ENCODE measurements around the gene GDF9. TPM values are rescaled to one million over a fixed set of nuclear protein-coding genes. Genes with fewer than 3 reads are reported as not detected.

GDF9 gene
- total RNA-seq, 1 experiment from 2014 or later, result 0.59 TPM

DNA sequence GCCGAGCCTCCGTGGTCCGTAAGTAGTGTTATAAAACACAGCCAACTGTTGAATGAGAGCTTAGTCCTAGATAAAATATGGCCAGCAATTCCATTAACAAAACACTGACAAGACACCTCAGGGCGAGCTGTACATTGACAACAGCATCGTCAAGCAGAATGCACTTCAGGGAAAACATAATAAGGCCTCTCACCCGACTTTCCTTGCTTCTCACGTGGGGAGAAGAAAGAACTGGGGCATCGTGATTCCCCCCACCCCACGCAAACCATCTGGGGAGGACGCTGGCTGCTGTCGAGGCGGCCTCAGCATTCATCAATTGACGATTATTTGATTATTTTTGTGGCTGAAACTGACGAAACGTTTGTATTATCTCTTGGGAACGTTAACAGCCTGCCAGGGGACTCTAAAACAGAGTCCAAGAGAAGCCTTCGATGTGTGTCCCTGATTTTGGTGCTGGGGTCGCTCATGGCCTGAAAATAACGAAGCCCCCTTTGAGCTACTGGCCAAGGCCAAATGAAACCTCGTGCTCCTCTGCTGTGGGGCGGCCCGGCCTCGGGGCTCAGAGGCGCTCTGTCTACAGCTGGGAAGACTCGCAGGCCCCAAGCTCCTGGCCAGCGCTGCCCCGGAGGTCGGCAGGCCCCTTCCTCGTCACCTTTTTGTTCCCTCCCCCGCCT lies 464 bp downstream of the GDF9 start:
- no peak for DNase-seq
- Histone ChIP-seq H3K4me3 (ENCODE audit: low read depth, low read length) (peak overlapping the region; percentile 28), H3K4me1 (peaks cover 12% of the 10 kb centered on the region), H3K9me3 (no peaks in the 10 kb centered on the region), H3K36me3 (ENCODE audit: control insufficient read depth, insufficient read depth, low read length) (peaks cover 3% of the 10 kb centered on the region; the same call in 1 of the 2 replicates), H3K27me3 (replicated peaks; ENCODE audit: control insufficient read depth, insufficient read depth, low read length) (no peaks in the 10 kb centered on the region)
- no peaks in the 10 kb centered on the region for H3K9me3 Mint-ChIP-seq (ENCODE audit: unreplicated experiment)
- TSS peak; percentile 86 for BruUV-seq (replicated peaks)
- no peaks in the 10 kb centered on the region for H3K27me3 Mint-ChIP-seq (ENCODE audit: insufficient read depth, unreplicated experiment)
- TF ChIP-seq, protein P1, sequence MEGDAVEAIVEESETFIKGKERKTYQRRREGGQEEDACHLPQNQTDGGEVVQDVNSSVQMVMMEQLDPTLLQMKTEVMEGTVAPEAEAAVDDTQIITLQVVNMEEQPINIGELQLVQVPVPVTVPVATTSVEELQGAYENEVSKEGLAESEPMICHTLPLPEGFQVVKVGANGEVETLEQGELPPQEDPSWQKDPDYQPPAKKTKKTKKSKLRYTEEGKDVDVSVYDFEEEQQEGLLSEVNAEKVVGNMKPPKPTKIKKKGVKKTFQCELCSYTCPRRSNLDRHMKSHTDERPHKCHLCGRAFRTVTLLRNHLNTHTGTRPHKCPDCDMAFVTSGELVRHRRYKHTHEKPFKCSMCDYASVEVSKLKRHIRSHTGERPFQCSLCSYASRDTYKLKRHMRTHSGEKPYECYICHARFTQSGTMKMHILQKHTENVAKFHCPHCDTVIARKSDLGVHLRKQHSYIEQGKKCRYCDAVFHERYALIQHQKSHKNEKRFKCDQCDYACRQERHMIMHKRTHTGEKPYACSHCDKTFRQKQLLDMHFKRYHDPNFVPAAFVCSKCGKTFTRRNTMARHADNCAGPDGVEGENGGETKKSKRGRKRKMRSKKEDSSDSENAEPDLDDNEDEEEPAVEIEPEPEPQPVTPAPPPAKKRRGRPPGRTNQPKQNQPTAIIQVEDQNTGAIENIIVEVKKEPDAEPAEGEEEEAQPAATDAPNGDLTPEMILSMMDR (IDR thresholded peaks at IDR 0.05; ENCODE audit: insufficient read depth in 1 of 2, low read depth in 1 of 2, low read length in 1 of 2, severe bottlenecking in 1 of 2, unreplicated experiment in 1 of 2), result no peak
- POLR2A ChIA-PET, result interaction anchor here (0.6 to 1.9 kb wide), 10 partner anchors 17 to 96 kb away, joined by 3 to 7 read pairs (median 4); partner anchors contain the start of gene SHROOM1
- intact Hi-C loops (cut with micrococcal nuclease; ENCODE audit: unreplicated experiment), result loop anchor here (1.0 to 2.0 kb wide), 5 partner anchors 17 to 111 kb away; partner anchors contain the start of gene SHROOM1
- peaks cover 48% of the 10 kb centered on the region for H3K36me3 Mint-ChIP-seq (ENCODE audit: insufficient read depth, unreplicated experiment)
- CTCF ChIA-PET, result interaction anchor here (0.7 to 2.5 kb wide), 8 partner anchors 17 to 128 kb away, joined by 4 to 17 read pairs (median 10); partner anchors contain the start of genes KIF3A and SHROOM1
- peak overlapping the region; percentile 98 for H3K27ac Mint-ChIP-seq (ENCODE audit: unreplicated experiment)
- no peaks in the 10 kb centered on the region for H3K4me1 Mint-ChIP-seq (ENCODE audit: low read depth, unreplicated experiment)
- H3K4me3 Mint-ChIP-seq (ENCODE audit: unreplicated experiment), result peak overlapping the region; percentile 91

DNA sequence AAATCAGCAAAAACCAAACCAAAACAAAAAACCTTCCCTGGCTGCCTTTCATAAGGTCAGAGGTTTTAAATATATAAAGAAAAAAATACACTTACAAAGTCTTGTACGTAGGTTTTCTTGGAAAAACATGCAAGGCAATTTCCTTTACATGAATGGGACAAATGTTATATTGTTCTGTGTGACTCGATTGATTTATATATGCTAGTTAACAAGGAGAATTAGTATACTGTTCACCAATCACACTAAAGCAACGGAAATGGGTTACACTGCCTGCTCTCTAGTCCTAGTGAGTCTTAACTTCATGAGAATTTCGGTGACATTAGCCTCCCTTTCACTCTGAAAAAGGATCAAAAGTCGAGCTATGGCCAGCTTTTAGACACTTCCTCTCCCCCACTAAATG lies 5.5 kb downstream of the GDF9 start:
- no peak overlapping the region for H3K4me3 ChIP-seq (ENCODE audit: low read depth, low read length)
- POLR2A ChIA-PET, result no interaction called here
- CTCF ChIA-PET, result interaction anchor here (1.2 kb wide), 1 partner anchor 106 kb away, joined by 3 read pairs; no protein-coding TSS in a partner anchor
- no peaks in the 10 kb centered on the region for H3K4me1 Mint-ChIP-seq (ENCODE audit: low read depth, unreplicated experiment)
- no peaks in the 10 kb centered on the region for H3K9me3 ChIP-seq
- H3K27me3 ChIP-seq (replicated peaks; ENCODE audit: control insufficient read depth, insufficient read depth, low read length), result no peaks in the 10 kb centered on the region
- H3K27me3 Mint-ChIP-seq (ENCODE audit: insufficient read depth, unreplicated experiment), result peaks cover 2% of the 10 kb centered on the region
- no peaks in the 10 kb centered on the region for H3K36me3 ChIP-seq (ENCODE audit: control insufficient read depth, insufficient read depth, low read length)
- peaks cover under 1% of the 10 kb centered on the region for H3K36me3 Mint-ChIP-seq (ENCODE audit: insufficient read depth, unreplicated experiment)
- no peaks in the 10 kb centered on the region for H3K9me3 Mint-ChIP-seq (ENCODE audit: unreplicated experiment)
- intact Hi-C loops (cut with micrococcal nuclease; ENCODE audit: unreplicated experiment), result no loop called here
- H3K4me3 Mint-ChIP-seq (ENCODE audit: unreplicated experiment), result no peak overlapping the region
- H3K27ac Mint-ChIP-seq (ENCODE audit: unreplicated experiment), result no peak overlapping the region
- peaks cover 6% of the 10 kb centered on the region for H3K4me1 ChIP-seq
- TF ChIP-seq, protein P1 (IDR thresholded peaks at IDR 0.05; ENCODE audit: insufficient read depth in 1 of 2, low read depth in 1 of 2, low read length in 1 of 2, severe bottlenecking in 1 of 2, unreplicated experiment in 1 of 2), result no peak
- no TSS peak for BruUV-seq (replicated peaks)
- no peak for DNase-seq

DNA sequence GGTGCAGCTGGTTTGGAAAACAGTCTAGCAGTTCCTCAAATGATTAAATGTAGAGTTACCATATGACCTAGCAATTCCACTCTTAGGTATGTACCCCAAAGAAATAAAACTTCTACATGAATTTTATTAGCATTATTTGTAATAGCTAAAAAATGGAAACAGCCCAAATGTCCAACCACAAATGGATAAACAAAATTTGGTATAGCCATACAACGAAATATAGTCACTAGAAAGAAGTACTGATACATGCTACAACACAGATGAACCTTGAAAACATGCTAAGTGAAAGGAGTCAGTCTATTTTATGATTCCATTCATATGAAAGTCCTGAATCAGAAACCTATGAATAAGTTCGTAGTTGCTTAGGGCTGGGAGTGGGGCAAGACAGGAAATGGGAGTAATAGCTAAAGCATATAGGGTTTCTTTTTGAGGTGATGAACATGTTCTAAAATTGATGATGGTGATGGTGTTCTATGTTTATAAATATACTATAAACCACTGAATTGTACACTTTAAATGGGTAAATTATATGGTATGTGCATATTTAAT lies 6.3 kb downstream of the GDF9 start:
- ChIA-PET POLR2A (no interaction called here), CTCF (no interaction called here)
- Histone ChIP-seq H3K4me1 (no peaks in the 10 kb centered on the region), H3K36me3 (ENCODE audit: control insufficient read depth, insufficient read depth, low read length) (no peaks in the 10 kb centered on the region), H3K27me3 (replicated peaks; ENCODE audit: control insufficient read depth, insufficient read depth, low read length) (no peaks in the 10 kb centered on the region), H3K4me3 (ENCODE audit: low read depth, low read length) (no peak overlapping the region), H3K9me3 (no peaks in the 10 kb centered on the region)
- no peak overlapping the region for H3K4me3 Mint-ChIP-seq (ENCODE audit: unreplicated experiment)
- no peak overlapping the region for H3K27ac Mint-ChIP-seq (ENCODE audit: unreplicated experiment)
- H3K36me3 Mint-ChIP-seq (ENCODE audit: insufficient read depth, unreplicated experiment), result no peaks in the 10 kb centered on the region
- peaks cover 2% of the 10 kb centered on the region for H3K27me3 Mint-ChIP-seq (ENCODE audit: insufficient read depth, unreplicated experiment)
- no TSS peak for BruUV-seq (replicated peaks)
- TF ChIP-seq, protein P1 (IDR thresholded peaks at IDR 0.05; ENCODE audit: insufficient read depth in 1 of 2, low read depth in 1 of 2, low read length in 1 of 2, severe bottlenecking in 1 of 2, unreplicated experiment in 1 of 2), result no peak
- no peak for DNase-seq
- no peaks in the 10 kb centered on the region for H3K4me1 Mint-ChIP-seq (ENCODE audit: low read depth, unreplicated experiment)
- no peaks in the 10 kb centered on the region for H3K9me3 Mint-ChIP-seq (ENCODE audit: unreplicated experiment)
- intact Hi-C loops (cut with micrococcal nuclease; ENCODE audit: unreplicated experiment), result no loop called here

Data from Caco-2 (cell line).